Testis (tissue), 2 donors: ENCODE data around the gene C16orf54.
"Not testable (repeated sequence)": the region's sequence is repeated elsewhere in the genome, so short reads cannot be mapped to it uniquely, and the experiment has no call there.

ENCODE experiments used
- POLR2A ChIP-seq: fragments of 450-650 bp; IDR thresholded peaks from one replicate; pipeline ENCODE4 v1.6.1; 2017; ENCODE audit warnings: antibody characterized with exemption, mild to moderate bottlenecking, moderate library complexity
- TF ChIP-seq, protein P1 (sequence below), 3 experiments: fragments of 450-650 bp in 2 of 3; fragments of 200-600 bp in 1 of 3; sonication (generic) in 1 of 3; IDR thresholded peaks; one replicate each; pipeline ENCODE4 v1.5.1; 2016 to 2019; ENCODE audit warnings: antibody characterized with exemption in 3 of 3, mild to moderate bottlenecking in 2 of 3, moderate library complexity in 1 of 3

DNA sequence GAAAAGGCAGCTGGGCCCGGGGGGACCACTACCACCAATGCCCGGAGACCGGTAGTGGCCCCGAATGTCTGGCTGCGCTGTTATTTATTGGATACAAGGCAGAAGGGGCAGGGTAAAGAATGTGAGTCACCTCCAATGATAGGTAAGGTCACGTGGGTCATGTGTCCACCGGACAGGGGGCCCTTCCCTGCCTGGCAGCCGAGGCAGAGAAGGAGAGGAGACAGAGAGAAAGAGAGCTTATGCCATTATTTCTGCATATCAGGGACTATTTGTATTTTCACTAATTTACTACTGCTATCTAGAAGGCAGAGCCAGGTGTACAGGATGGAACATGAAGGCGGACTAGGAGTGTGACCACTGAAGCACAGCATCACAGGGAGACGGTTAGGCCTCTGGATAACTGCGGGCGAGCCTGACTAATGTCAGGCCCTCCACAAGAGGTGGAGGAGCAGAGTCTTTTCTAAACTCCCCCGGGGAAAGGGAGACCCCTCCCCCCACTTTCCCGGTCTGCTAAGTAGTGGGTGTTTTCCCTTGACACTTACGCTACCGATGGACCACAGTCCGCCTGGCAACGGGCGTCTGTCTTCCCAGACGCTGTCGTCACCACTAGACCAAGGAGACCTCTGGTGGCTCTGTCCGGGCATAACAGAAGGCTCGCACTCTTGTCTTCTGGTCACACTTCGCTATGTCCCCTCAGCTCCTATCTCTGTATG, 24.5 kb downstream of the C16orf54 start:
- TF ChIP-seq, protein P1, sequence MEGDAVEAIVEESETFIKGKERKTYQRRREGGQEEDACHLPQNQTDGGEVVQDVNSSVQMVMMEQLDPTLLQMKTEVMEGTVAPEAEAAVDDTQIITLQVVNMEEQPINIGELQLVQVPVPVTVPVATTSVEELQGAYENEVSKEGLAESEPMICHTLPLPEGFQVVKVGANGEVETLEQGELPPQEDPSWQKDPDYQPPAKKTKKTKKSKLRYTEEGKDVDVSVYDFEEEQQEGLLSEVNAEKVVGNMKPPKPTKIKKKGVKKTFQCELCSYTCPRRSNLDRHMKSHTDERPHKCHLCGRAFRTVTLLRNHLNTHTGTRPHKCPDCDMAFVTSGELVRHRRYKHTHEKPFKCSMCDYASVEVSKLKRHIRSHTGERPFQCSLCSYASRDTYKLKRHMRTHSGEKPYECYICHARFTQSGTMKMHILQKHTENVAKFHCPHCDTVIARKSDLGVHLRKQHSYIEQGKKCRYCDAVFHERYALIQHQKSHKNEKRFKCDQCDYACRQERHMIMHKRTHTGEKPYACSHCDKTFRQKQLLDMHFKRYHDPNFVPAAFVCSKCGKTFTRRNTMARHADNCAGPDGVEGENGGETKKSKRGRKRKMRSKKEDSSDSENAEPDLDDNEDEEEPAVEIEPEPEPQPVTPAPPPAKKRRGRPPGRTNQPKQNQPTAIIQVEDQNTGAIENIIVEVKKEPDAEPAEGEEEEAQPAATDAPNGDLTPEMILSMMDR (IDR thresholded peaks at IDR 0.05), result peak; percentile 32 to 54 (median 40)
- not testable (repeated sequence) for TF ChIP-seq POLR2A
